Lower leg skin (tissue), 3 donors: ENCODE data around the gene RPTOR.

ENCODE experiments used
- CTCF ChIP-seq, 3 donors: fragments of 450-650 bp; IDR thresholded peaks; one replicate each; pipeline ENCODE4 v1.5.1; 2016; ENCODE audit warnings: antibody characterized with exemption in 3 of 3, mild to moderate bottlenecking in 3 of 3, moderate library complexity in 2 of 3
- POLR2A ChIP-seq, 2 donors: fragments of 450-650 bp; IDR thresholded peaks; one replicate each; pipeline ENCODE4 v1.6.1; 2016 to 2017; ENCODE audit warnings: antibody characterized with exemption in 2 of 2, mild to moderate bottlenecking in 1 of 2, moderate library complexity in 1 of 2

- TF ChIP-seq CTCF (IDR thresholded peaks at IDR 0.05) (no peak), POLR2A (IDR thresholded peaks at IDR 0.05) (no peak)
These were observed 220.8 kb downstream of the RPTOR start for GRCh38 chr17:80765241-80765961.
